Progenitor cell of endocrine pancreas (in vitro differentiated cells): ENCODE data around the gene CFAP43. TPM values are rescaled to one million over a fixed set of nuclear protein-coding genes. Genes with fewer than 3 reads are reported as not detected.

Experiments
- DNase-seq: peaks from one replicate; pipeline ENCODE4 v3.0.0; 2021; ENCODE audit warnings: low spot score; ENCODE audit not compliant: unreplicated experiment
- H3K27ac Mint-ChIP-seq: 2 replicates; pipeline ENCODE4 v1.8.0; 2021; ENCODE audit warnings: mild to moderate bottlenecking, moderate library complexity, mixed read lengths
- H3K27me3 Mint-ChIP-seq: 2 replicates; pipeline ENCODE4 v1.8.0; 2021; ENCODE audit warnings: mixed read lengths
- H3K36me3 Mint-ChIP-seq: 2 replicates; pipeline ENCODE4 v1.8.0; 2022; ENCODE audit warnings: mixed read lengths; ENCODE audit not compliant: insufficient read depth
- H3K4me1 Mint-ChIP-seq: 2 replicates; pipeline ENCODE4 v1.8.0; 2021; ENCODE audit warnings: low read depth, mixed read lengths
- H3K4me3 Mint-ChIP-seq: 2 replicates; pipeline ENCODE4 v1.8.0; 2021; ENCODE audit warnings: low read depth, mild to moderate bottlenecking, moderate library complexity, mixed read lengths
- H3K9me3 Mint-ChIP-seq: 2 replicates; pipeline ENCODE4 v1.8.0; 2021; ENCODE audit warnings: low read depth, mixed read lengths
- CTCF ChIP-seq: fragments of 200-600 bp; sonication (generic); IDR thresholded peaks from one replicate; pipeline ENCODE4 v1.5.0; 2021; ENCODE audit warnings: antibody characterized with exemption, mild to moderate bottlenecking; ENCODE audit not compliant: unreplicated experiment
- total RNA-seq: library from RNA; stranded (reverse); gene quantifications from 2 replicates; pipeline ENCODE4 v1.2.1, GENCODE V29; 2021

CFAP43 gene
- total RNA-seq, 1 donor from 2014 or later: 5.4 TPM

- no peaks in the 10 kb centered on the region for H3K9me3 Mint-ChIP-seq
- peak overlapping the region; percentile 74 for H3K27ac Mint-ChIP-seq
- TF ChIP-seq CTCF: peak; percentile 86
- peaks cover 5% of the 10 kb centered on the region for H3K4me1 Mint-ChIP-seq
- H3K4me3 Mint-ChIP-seq: peak overlapping the region; percentile 72
- peak; percentile 47 for DNase-seq
- H3K27me3 Mint-ChIP-seq: peaks cover 9% of the 10 kb centered on the region
- H3K36me3 Mint-ChIP-seq: no peaks in the 10 kb centered on the region
These were observed 42.9 kb upstream of the CFAP43 start for GRCh38 chr10:104274762-104275721.

DNA sequence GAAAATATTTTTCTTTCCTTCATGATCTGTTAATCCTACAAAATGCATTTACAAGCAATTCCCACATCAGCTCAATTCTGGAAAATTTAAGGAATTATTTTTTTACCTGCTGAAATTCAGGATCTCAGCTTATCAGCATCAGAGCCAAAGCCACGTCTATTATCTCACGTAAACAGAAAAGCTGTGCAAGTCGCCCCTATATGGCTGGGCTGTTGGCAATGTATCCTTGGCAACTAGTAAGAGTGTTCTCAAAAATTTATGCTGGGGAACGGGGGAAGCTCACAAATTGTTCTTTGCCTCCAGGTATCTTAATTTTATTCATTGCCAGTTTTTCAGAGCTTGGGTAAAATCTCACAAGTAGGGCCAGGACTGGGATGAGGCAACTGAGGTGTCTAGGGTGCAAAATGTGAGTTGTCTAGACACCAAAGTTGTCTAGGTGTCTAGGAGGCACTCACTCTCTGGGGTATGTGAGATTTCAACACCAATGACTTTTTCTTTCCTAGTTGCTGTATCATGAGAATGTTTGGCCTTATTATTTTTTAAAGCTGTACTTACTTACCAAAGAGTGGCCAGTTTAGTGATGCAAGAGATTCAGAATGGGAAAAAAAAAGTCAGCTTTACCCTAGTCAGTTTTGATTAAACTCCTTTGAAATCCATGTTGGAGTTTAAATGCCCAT, 41.9 kb upstream of the CFAP43 start:
- Mint-ChIP-seq H3K4me1 (peaks cover 5% of the 10 kb centered on the region), H3K27ac (no peak overlapping the region), H3K36me3 (no peaks in the 10 kb centered on the region), H3K27me3 (peaks cover 9% of the 10 kb centered on the region), H3K9me3 (no peaks in the 10 kb centered on the region), H3K4me3 (peak overlapping the region; percentile 72)
- TF ChIP-seq CTCF: no peak
- no peak for DNase-seq

GRCh38 chr10:104273286-104273685, 41.1 kb upstream of the CFAP43 start:
- no peak for TF ChIP-seq CTCF

DNA sequence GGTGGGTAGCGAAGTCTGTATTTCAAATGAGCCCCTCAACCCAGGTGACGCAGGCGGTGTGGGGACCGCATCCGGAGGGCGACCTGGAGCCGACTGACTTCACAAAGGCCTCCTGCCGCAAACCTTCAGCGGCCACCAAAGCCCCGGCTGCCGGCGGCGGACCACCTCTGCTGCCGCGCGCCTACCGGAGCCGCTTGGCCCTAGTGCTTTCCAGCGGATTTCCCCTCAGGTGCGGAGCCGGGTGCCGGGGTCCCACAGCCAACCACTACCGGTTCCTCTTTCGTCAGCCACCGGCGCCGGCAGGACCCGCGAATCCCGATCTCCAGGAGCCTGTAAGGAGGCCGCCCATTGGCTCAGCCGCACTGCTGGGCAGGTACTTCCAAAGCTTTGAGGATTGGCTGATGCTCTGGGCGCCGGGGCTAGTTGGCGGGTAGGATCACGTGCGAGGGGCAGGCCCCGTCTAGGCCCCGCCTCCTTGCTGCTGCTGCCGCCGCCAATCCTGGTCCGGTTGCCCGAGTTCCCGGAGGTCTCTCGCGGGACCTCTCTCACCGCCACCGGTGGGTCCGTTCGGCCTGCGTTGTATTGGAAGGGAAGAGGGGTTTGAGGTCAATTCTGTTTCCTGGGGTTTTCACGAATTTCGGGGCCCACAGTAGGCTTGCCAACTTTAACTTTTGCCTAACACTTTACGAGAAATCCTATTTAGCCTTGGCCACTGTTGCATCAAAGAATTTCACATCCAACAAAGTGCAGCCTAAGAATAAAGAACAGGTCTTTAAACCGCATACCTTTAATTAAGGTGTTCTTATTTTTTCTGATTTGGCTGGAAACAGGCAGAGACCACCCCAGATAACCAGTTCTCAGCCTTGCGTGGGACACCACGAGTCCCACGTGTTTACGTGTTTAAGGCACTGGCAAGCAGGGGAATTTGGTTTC, 36.8 kb upstream of the CFAP43 start, which contains the start of gene GSTO2:
Gene GSTO2, plus strand, starts transcription at position 472 of the 933 bp plus-strand sequence. CDS start 5,732 bp downstream, outside the sequence.
- no peak for TF ChIP-seq CTCF
- Mint-ChIP-seq H3K4me1 (peaks cover 10% of the 10 kb centered on the region), H3K27ac (peak within 1 kb of the TSS; percentile 96), H3K9me3 (no peaks in the 10 kb centered on the region), H3K4me3 (peak within 1 kb of the TSS; percentile 88), H3K36me3 (peaks cover 9% of the 10 kb centered on the region), H3K27me3 (no peaks in the 10 kb centered on the region)
- peak; percentile 95 for DNase-seq

More at GRCh38 chr10:104273286-104273685, 41.1 kb upstream of the CFAP43 start:
- H3K27ac Mint-ChIP-seq: no peak overlapping the region
- H3K27me3 Mint-ChIP-seq: peaks cover 9% of the 10 kb centered on the region
- no peak overlapping the region for H3K4me3 Mint-ChIP-seq
- H3K9me3 Mint-ChIP-seq: no peaks in the 10 kb centered on the region
- peaks cover under 1% of the 10 kb centered on the region for H3K36me3 Mint-ChIP-seq
- DNase-seq: no peak
- peaks cover 7% of the 10 kb centered on the region for H3K4me1 Mint-ChIP-seq
